Hematopoietic multipotent progenitor cell treated with erythropoietin and hydrocortisone succinate and interleukin-3 and kit ligand, for 8 days (in vitro differentiated cells): ENCODE measurements around the gene ABLIM1.

Experiments
- DNase-seq: peaks from one replicate; pipeline ENCODE4 v3.0.0-alpha.2; 2015

The ABLIM1 gene

DNA sequence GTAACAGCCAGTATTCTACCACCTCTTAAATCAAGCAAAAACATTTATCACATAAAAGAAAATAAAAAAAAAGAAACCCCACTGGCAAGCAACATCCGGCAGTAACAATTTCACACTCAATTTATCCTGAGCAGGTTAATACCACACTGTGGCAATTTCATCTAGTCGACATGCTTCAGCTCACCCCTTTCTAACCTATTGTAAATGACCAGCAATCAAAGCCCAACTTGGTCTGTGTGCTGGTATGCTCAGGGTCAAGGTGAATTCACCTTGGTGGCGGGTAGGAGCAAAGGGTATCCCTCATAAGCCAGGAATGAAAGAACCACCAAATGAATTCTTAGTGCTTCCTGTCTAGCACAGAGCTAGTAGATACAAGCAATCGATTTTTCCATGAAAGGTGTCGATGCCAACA lies 144.7 kb downstream of the ABLIM1 start:
- no peak for DNase-seq

DNA sequence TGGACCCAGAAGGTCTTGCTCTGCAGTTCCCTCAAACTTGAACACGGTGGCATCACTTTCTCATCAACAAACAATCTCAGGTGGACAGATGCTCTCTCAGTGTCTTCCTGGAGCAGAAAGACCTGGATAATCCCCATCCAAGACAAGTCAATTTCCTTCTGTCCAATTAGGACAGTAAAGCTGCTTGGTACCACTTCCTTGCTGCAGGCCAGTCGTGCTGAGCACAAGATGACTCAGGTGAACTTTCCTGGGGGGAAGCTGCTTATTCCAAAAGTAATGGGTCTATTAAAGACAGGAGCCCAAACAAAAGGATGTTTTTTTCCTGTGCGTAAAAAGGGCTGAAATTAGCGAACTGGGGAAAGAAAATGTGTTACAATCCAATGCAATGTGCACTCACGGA lies 146.2 kb downstream of the ABLIM1 start:
- DNase-seq: no peak

DNA sequence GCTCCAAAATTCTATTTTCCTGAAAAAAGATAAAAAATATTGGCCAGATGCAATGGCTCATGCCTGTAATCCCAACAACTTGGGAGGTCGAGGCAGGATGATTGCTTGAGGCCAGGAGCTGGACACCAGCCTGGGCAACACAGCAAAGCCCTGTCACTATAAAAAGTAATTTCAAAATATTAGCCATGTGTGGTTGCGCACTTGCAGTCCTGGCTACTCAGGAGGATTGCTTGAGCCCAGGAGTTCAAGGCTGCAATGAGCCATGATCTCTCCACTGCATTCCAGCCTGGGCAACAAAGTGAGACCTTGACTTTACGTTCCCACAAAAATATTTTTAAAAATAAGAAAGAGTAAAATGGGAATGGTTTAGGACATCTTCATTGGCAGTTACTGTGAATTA lies 149.7 kb downstream of the ABLIM1 start:
- no peak for DNase-seq

DNA sequence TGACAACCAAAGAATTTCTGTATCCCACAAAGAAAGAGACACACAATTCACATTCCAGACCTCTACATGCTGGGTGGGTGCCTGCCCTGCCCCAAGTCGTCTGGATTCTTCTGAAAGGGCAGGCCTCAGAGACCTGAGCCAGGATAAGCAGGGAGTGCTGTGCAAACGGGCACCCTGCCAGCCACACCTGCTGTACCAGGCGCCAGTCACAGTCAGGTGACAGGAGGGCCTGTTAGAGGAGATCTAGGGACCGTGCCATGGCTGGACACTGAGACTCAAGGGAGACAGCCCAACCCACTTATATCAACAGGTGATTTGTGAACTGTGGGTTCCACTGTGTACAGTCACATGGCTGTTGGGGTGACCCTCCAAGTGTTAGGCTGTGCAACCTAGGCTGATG lies 150.6 kb downstream of the ABLIM1 start:
- DNase-seq: no peak

DNA sequence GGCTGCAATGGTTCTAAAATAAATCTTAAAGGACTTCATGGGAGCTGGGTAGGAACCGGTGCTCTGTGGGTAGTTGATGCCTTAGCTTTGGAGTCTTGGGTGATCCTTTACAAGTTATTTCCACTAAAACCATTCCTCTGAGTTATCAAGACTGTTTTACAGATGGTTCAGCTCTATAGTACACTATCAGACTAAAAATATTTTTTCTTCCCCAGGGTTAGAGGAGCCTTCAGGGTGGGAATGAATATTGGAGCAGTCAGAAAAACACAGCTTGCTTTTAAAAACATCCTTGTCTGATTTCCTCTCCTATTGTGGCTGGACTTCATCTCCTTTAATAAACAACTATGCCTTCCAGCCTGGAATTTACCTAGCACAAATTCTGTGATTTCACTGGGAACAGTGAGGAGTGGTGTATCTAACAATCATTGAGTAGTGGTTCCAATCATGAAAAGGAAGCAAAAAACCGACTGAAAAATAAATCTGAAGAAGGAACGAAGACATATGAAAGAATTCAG lies 151.1 kb downstream of the ABLIM1 start:
- no peak for DNase-seq

DNA sequence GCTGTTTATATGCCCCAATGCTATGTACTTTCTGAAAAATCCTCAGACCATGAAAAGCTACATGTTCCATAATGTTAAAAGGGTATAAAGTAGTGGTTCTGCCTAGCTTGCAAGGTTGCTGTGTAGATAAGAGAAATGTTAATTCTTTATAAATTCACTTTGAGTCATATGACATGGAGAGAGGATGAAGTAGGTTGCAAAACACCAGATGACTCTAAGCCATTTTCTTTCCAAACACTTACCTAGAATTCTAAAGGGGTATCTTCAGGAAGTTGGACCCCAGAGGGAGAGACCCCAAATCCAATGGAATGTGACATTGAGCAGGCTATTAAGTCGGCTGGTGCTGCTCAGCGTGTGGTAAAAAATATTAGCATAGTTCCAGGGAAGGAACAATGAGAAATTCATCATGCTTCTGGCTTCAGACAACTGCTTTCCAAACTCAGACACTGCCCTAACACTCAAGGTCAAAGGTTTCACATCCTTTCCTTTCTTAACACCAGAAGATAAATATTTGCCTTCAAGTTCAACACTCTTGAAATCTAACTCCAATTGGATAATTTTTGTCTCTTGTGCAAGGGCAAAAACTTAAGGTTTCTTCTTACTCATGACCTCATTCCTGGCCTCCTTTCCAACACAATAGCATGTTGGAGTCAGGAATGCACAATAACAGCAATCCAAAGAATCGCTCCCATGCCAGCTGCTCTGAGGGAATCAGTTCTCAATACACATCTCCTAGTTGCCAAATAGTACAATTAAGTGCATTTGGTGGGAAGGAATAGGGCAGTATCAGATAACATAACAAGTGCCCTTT lies 153.1 kb downstream of the ABLIM1 start:
- DNase-seq: no peak

DNA sequence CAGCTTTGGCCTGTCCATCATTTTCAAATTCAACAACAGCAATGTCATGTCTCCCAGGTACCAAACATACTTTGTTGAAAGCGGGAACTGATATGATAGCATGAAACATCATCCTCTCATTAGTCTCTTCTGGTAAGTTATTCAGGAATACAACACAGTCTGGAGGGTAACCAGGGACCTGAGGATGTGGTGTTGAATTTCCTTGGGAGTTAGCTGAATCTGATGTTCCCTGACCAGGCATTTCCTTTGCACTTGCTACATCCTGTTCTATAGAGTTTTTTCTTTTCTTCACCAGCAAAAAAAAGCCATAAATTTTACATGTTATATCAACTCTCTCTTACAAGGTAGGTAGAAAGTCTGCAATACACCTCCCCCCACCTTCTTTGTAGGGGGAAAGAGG lies 156.0 kb downstream of the ABLIM1 start:
- no peak for DNase-seq

DNA sequence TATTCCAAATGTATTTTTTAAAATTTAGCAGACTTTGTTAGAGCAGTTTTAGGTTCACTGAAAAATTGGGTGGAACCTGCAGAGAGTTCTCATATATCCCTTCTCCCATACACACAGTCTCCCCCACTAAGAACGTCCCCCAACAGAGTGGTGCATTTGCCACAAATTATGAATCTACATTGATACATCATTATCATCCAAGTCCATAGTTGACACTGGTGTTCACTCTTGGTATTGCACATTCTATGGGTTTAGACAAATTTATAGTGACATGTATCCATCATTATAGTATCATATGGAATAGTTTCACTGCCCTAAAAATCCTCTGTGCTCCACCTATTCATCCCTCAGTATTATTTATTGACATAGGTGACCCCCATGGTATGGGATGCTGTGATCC lies 156.4 kb downstream of the ABLIM1 start:
- DNase-seq: no peak

DNA sequence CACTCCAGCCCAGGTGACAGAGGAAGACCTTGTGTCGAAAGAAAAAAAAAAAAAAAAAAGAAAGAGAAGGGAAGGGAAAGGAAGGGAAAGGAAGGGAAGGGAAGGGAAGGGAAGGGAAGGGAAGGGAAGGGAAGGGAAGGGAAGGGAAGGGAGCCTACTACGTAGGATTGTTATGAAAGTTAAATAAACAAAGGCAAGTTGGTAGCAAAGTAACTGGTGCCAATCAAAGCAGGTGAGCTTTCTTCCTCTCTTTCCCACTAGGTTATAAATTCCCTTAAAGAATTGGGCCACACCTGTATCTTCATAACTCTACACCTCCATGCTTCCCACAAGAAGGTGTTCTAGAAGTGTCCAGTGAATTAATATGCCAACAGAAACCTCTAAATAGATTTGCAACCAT lies 157.4 kb downstream of the ABLIM1 start:
- DNase-seq: no peak

DNA sequence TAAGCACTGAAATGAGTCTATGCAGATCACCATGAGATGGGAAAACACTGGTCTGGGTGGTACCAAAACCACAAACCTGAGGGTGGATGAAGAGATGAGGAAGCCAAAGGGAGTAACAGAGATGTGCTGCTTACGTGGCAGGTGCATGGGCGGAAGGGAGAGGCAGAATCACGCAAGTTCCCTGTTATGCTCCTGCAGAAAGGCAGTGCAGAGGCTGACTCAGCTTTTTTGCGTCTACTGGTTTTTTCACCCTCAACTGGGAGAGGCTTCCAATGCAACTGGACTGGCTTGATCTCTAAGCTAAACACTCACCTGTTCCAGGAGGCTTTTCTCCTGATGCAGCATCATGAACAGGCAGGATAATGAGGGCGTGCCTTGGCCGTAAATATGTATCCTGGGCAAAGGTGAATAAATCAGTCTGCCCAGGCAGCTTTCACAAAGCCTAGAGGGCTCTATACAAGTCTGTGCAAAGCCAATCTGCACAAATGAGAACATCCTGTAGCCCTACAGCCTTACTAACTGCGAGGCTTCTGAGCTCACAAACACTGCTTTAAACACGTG lies 158.4 kb downstream of the ABLIM1 start:
- DNase-seq: no peak

DNA sequence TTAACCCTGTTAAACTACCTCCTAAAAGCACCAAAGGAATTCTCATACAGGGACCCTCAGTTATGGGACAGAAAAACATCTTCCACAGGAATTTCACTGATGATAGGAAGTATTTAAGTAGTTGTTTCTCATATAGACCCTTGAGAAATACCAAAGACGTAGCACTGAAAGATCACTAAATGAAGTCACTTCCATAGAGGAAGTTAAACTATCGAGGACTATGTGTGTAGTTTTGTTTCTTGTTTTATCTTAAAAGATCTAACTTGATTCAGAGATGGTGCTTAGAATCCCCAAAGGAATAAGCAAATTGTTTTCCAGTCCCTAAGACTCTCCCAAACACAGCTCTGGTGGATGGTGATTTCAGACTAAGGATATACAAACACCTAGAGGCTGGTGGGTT lies 159.0 kb downstream of the ABLIM1 start:
- no peak for DNase-seq

DNA sequence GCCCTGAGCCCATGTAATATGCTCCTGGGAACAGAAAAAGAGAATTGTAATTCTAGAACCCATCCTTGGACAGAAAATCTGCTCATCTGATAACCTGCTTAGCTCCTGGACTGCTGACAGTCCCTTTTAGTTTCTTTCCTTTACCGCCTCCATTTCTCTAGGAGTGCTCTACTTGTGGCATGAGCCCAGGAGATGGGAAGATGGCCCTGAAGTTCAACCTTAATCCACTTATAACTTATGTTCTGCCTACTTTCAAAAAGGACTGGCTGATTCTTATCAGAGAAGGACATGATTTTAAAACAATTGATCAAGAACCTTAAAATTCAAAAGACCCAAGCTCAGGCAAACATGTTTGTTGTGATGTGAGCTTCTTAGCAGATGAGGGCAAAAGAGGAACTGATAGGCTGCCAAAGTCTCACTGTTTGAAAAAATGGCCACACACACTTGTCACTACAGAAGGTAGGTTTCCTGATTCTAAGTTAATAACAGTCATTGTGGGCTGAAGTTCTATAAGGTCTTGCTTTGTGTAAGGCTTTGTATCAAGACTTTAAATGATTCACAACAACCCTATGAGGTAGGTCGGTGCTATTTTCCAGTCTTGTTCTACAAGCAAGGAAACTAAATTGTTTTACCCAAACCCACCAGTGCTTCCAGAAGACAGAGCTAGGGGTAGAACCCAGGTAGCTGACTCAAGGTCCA lies 159.5 kb downstream of the ABLIM1 start:
- DNase-seq: no peak

DNA sequence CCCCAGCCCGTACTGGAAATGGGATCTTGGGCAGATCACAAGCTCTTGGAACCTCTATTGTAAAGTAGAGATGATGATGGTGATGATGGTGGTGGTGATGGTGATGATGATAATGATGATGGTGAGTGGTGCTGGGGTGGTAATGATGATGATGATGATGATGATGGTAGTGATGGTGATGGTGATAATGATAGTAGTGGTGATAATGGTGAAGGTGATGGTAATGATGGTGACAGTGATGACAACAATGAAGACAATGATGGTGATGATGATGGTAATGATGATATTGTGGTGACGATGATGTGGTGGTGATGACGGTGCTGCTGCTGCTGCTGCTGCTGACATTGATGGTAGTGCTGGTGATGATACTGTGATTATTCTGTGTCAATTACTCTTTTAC lies 162.8 kb downstream of the ABLIM1 start:
- no peak for DNase-seq

DNA sequence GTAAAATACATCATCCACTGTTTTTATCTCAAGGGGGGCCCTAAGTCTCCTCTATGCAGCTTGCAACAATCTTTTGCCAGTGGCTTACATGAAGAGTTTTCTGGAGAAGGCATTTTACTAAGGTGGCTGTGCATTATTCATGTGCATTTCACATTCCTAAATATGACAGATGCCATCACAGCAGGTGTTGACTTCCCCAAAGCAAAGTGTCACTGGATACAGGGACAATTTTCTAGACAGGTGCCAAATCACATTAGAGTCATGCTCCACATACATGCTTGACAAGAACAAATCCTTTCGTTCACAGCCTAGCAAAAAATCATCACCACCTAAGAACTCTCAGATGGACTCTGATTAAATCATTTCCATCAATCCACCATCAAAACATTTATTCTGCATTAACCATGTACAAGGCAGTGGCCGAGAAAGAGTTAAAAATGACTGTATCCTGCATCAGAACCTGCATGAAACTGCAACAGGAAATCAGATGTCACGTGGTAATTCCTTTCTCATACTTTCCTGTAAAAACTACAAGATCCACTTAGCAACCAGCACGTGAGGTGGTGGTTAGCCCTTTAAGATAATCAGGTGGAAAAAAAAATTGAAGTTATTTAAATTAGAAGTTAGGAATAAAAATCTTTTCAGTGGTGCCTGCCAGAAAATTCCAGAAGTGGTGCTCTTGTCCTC lies 165.6 kb downstream of the ABLIM1 start:
- DNase-seq: no peak

DNA sequence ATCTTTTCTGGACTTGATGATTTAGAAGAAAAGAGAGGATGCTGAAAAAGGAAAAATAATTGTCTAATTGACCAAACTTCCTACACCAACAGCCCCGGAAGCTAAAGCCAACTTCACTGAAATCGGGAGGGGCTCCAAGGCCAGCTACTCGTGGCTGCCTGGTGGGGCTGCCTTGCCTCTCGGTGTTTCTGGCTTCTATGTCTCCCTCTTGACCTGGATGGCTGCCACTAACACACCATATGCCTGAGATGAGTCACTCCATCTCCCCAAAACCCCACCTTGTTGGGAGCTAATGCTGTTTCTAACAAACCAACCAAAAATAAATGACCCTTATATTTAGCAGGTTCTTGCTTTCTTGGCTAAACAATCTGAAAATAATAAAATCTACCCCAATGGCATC lies 166.1 kb downstream of the ABLIM1 start:
- no peak for DNase-seq

DNA sequence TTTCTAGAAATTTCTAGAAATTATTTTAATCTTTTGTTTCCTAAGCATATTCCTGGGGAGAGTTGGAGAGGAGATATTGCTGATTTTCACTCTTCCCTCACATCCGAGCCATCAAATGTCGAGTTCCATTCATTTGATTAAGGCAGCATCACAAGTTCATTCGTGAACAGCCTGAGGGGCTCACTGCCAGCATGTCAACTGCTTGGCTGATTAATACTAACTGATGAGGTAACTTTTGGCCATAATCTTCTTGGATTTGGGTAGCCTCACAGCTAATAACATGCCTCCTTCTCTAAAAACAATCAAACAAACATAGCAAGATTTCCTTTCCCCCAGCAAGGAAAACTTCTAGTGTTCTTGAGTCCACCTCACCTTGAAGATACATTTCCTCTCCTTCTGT lies 166.7 kb downstream of the ABLIM1 start:
- no peak for DNase-seq

DNA sequence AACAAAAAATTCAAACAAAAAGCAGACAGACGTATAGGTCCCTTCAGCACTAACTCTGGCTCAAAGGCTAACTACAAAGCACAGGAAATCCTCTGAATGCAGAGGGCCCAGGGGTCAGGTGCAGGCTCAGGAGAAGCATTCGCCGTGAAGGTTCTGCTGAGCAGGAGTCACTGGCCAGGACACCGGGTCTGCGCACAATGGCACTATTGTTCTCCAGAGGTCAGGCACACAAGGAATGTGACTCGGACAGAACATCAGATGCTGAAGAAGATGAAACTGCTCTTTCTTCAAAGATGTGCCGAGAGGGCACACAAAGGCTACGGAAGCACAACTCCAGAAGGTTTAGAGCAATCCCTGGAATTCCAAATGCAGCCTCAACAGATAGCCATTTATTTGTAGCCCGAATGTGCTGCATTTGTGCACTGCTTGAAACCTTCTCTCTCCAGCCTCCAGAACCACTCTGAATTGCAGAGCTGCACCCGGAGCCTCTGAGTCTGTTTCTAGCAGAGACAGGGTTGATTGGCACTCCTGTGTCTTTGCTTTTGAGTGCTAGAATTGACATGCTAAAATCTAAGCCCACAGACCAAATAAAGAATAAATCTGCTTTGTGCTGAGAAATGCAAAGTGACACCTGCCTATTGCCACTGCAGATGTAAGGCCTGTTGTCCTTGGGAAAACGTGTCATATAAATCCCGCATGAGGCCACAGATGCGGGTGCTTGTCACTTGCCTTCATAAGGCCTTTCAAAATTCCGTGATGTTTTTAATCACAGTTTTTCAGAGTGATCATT lies 168.4 kb downstream of the ABLIM1 start:
- no peak for DNase-seq

DNA sequence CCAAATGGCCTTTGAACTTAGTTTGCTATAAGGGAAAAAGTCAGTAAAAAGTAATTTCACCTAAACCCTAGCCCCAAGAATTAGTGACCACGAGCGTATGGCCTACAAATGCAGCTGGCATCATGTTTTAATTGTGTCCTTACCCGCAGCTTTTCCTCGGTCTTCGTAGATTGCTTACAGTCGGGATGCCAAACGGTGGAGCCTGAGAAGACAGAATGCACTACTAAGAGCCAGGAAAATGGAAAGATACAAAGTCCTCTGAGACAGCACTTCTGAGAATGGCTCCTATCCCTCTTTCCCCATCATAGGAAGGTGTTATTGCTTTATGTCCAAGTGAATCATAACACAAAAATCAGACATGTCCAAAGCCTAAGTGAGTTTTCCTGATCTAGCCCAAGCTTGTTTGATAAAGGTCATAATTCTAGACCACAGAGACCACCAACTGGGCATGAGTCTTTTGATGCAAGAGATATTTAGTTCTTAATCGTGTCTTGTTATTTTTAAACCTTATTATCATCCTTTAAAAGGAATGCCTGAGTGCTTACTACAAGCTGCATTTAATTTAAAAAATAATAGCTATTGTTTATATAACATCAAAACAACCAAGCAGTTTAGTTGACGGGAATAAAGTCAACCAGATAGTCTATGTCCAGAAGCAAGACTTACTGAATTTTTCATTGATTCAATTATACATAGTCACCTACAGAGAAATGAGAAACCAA lies 170.1 kb downstream of the ABLIM1 start:
- no peak for DNase-seq

DNA sequence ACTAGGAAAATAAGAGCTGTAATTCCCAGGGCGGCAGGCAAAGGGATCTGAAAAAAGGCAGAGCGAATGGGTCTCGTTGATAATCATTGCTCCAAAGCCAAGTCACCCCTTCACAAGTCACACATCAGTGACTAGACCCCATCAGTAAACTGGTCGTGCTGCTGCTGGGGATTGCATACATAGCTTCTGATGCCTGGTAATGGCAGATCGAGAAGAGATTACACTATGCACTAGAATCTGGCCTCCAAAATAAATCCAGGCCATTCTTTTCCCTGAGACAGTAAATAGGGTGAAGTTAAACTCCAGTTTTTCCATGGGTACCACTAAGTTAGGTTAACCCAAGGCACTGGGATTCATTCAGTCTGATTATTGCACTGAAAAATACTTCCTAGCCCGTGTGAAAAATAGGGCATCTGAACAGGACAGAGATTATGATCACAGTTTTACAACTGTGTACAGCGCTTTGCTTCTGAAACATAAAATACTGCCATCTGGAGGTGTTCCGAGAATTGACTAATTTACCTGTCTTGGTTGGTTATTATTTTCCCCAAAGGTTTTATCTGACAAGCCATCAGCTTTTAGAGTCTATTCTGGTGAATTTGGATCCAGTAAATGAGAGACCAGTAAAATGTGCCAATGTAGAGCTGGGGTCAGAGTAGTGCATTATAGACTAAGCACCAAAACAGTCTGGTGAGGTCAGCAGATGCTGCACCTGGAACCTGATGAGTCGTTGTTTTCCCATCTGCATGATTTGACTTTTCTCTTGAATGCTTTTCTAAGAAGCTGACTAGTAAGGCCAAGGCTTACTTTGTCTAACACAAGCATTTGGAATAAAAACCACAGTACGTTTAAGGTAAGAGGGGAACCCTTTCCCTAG lies 170.9 kb downstream of the ABLIM1 start:
- no peak for DNase-seq

DNA sequence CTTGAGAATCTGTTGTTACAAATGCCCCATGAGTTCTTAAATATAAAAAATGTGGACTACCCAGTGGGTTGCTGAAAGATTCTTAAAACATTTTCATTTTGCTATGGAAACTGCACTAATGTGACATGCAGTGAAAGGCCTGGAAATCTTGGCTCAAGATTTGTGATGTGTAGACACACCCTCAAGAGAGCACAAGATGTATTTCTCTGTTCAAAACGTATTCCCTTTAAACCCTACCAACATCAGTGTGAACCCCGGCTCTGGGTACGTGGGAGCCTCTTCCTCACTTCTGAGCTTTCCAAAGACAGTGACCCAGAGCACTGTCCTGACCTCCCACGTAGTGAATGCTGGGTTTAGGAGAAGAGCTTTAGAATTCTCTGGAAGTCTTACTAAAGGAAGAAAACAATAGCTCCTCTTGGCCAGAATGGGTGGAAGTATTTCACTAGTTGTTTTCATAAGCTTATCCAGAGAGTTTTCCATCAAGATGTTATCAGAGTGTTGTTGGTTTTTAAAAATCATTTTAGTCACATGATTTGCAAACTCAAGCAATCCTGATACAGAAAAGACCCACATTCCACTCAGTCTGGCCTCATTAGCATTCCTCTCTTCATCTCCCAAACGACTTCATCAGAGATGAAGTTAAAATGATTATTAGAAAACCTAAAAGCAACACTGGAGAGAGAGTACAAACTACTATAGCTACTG lies 172.2 kb downstream of the ABLIM1 start:
- DNase-seq: no peak
